GM12875 (cell line): ENCODE data around the gene RPS10.

Experiments
- H3K4me3 ChIP-seq: one replicate; pipeline ENCODE4 v1.5.1; 2011; ENCODE audit warnings: low read depth, low read length, control low read depth
- TF ChIP-seq, protein P1 (sequence below): IDR thresholded peaks from 2 replicates; pipeline ENCODE4 v1.5.1; 2011; ENCODE audit warnings: low read depth, mild to moderate bottlenecking, control low read depth, inconsistent platforms, low read length, moderate library complexity, borderline replicate concordance; ENCODE audit not compliant: insufficient read depth

RPS10 gene

GRCh38 chr6:34460796-34461507, 35.1 kb upstream of the RPS10 start:
- TF ChIP-seq, protein P1, sequence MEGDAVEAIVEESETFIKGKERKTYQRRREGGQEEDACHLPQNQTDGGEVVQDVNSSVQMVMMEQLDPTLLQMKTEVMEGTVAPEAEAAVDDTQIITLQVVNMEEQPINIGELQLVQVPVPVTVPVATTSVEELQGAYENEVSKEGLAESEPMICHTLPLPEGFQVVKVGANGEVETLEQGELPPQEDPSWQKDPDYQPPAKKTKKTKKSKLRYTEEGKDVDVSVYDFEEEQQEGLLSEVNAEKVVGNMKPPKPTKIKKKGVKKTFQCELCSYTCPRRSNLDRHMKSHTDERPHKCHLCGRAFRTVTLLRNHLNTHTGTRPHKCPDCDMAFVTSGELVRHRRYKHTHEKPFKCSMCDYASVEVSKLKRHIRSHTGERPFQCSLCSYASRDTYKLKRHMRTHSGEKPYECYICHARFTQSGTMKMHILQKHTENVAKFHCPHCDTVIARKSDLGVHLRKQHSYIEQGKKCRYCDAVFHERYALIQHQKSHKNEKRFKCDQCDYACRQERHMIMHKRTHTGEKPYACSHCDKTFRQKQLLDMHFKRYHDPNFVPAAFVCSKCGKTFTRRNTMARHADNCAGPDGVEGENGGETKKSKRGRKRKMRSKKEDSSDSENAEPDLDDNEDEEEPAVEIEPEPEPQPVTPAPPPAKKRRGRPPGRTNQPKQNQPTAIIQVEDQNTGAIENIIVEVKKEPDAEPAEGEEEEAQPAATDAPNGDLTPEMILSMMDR = no peak
- H3K4me3 ChIP-seq = no peak overlapping the region

DNA sequence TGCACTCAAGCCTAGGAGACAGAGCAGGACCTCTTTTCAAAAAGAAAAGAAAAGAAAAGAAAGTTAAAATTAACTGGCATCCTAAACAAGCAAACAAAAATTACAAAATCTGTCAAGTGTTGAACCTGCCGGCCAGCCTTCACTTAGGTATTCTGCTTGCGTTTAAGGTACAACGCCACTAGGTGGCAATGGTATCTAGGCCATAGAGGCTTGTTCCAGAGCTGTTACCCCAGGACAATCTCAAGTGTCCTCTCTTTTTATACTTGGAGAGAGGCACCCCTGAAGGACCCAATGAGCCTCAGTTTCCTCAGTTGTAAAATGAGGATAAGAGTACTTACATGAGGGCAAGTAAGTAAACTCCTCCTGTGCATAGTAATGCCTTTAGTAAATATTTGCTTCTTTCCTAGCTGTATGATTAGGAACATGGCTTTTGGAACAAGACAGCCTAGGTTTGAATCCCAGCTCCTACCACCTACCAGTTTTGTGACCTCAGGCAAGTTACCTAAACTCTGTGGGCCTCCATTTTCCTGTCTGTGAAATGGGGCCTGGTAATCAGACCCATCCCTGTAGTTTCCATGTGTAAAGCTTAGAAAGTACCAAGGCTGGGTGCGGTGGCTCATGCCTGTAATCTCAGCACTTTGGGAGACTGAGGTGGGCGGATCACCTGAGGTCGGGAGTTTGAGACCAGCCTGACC, 34.2 kb upstream of the RPS10 start:
- no peak overlapping the region for H3K4me3 ChIP-seq
- TF ChIP-seq, protein P1 = peak; percentile 70; the same call in 1 of the 2 replicates

DNA sequence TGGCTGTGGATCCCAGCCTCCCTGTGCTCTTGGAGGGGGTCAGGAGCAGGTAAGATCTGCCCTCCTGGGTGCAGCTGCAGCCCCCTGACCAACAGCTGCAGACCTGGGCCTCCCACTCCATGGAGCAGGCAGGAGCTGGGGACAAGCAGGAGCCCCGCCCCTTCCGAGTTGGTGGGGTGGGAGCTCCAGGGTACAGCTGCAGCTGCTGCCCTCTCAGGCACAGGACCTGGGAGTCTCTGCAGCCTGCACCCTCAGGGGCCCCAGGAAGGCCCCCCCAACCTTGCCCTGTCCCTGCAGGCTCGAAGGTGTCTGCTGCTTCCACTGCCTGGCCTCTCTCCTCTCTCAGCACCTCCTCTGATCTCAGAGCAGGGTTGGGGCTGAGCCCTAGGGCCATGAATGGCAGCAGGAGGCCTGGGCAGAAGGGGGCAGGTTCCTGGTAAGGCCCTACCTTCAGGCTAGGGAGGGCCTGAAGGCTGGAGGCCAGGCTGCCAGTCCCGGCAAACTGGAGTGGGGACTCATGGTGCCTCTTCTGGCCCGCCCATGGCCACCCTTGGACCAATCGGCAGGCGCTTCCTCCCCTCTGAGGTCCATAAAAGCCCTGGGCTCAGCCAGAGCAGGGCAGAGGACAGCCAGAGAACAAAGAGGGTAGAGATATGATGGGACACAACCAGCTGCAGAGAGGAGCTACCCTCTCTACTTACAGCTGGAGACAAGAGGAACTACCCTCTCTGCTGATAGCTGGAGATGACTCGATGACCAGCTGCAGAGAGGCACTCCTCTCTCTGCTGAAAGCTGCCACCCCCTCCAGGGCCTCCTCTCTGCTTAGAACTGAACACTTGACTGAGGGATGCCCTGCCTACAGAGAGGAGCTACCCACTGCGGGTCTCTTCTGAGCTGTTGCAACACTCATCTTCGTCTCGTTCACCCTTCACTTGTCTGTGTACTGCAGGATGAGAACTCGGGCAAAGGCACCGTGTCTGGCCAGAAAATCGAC, 32.2 kb upstream of the RPS10 start:
- TF ChIP-seq, protein P1 = no peak
- H3K4me3 ChIP-seq = no peak overlapping the region

DNA sequence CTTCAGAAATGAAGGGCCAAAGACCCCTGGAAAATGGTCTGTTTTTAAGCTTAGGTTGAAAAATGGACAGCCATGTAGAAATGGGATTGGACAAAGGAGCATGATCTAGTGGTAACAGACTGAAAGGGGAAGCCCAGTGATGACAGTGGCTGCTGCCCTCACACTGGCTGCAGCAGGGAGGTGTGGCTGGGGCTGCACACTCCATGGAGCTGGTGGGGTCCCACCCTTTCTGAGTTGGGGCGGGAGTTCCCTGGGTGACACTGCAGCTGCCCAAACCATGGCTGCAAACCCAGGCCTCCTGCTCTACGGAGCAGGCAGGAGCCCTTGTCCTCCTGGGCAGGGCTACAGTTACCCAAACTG, 31.5 kb upstream of the RPS10 start:
- no peak overlapping the region for H3K4me3 ChIP-seq
- TF ChIP-seq, protein P1 = no peak

GRCh38 chr6:34455831-34456230, 30.0 kb upstream of the RPS10 start:
- no peak overlapping the region for H3K4me3 ChIP-seq

GRCh38 chr6:34451192-34451591, 25.3 kb upstream of the RPS10 start:
- H3K4me3 ChIP-seq = no peak overlapping the region
- TF ChIP-seq, protein P1 = no peak

More at GRCh38 chr6:34455831-34456230, 30.0 kb upstream of the RPS10 start:
- TF ChIP-seq, protein P1 = no peak
